CD4-positive, CD25-positive, alpha-beta regulatory T cell (primary cell): ENCODE results near the gene KLRD1. TPM values are rescaled to one million over a fixed set of nuclear protein-coding genes. Genes with fewer than 3 reads are reported as not detected.

ENCODE experiments used
- ATAC-seq, 2 donors: fragments of 150-1000 bp; cut with Tn5 transposase; one replicate each; pipeline ENCODE4 v1.10.0; 2021; ENCODE audit warnings: low read depth in 2 of 2, moderate number of reproducible peaks in 2 of 2, moderate library complexity in 1 of 2
- DNase-seq, 3 donors: peaks; one replicate each; pipeline versions ENCODE4 v3.0.0 to v3.0.0-alpha.2; 2012 to 2022; ENCODE audit warnings: mixed read lengths in 1 of 3
- H3K27ac ChIP-seq: one replicate; pipeline ENCODE4 v1.7.0; 2013; ENCODE audit warnings: mild to moderate bottlenecking, low read length; ENCODE audit not compliant: insufficient read depth, poor library complexity, severe bottlenecking
- H3K27me3 ChIP-seq: one replicate; pipeline ENCODE4 v1.7.0; 2013; ENCODE audit warnings: low read length; ENCODE audit not compliant: control insufficient read depth, insufficient read depth
- H3K36me3 ChIP-seq: one replicate; pipeline ENCODE4 v1.7.0; 2013; ENCODE audit warnings: mild to moderate bottlenecking, low read length, moderate library complexity; ENCODE audit not compliant: control insufficient read depth, insufficient read depth
- H3K4me1 ChIP-seq: 2 replicates; pipeline ENCODE4 v1.7.0; 2013; ENCODE audit warnings: mild to moderate bottlenecking, low read length; ENCODE audit not compliant: insufficient read depth, control insufficient read depth, poor library complexity, severe bottlenecking
- H3K4me3 ChIP-seq: one replicate; pipeline ENCODE4 v1.7.0; 2013; ENCODE audit warnings: low read depth, mild to moderate bottlenecking, low read length, moderate library complexity
- H3K9me3 ChIP-seq, 2 experiments: 1 replicate in 1 of 2; 2 replicates in 1 of 2; pipeline ENCODE4 v1.7.0; 2013; ENCODE audit warnings: low read length in 2 of 2, mild to moderate bottlenecking in 1 of 2, moderate library complexity in 1 of 2; ENCODE audit not compliant: control insufficient read depth in 2 of 2
- H3K27ac Mint-ChIP-seq, 3 donors: one replicate each; pipeline ENCODE4 v1.8.0; 2020 to 2022; ENCODE audit warnings: mild to moderate bottlenecking in 3 of 3, mixed read lengths in 3 of 3, moderate library complexity in 2 of 3
- H3K27me3 Mint-ChIP-seq: one replicate; pipeline ENCODE4 v1.8.0; 2022; ENCODE audit warnings: mild to moderate bottlenecking, mixed read lengths
- H3K36me3 Mint-ChIP-seq: one replicate; pipeline ENCODE4 v1.8.0; 2020; ENCODE audit warnings: mixed read lengths
- H3K4me1 Mint-ChIP-seq, 4 donors: one replicate each; pipeline ENCODE4 v1.8.0; 2020 to 2022; ENCODE audit warnings: mixed read lengths in 4 of 4, mild to moderate bottlenecking in 1 of 4
- H3K4me3 Mint-ChIP-seq, 4 donors: one replicate each; pipeline ENCODE4 v1.8.0; 2020 to 2022; ENCODE audit warnings: mild to moderate bottlenecking in 4 of 4, mixed read lengths in 4 of 4, moderate library complexity in 3 of 4
- H3K9me3 Mint-ChIP-seq, 7 donors: one replicate each; pipeline ENCODE4 v1.8.0; 2020 to 2022; ENCODE audit warnings: mixed read lengths in 7 of 7, mild to moderate bottlenecking in 3 of 7, moderate library complexity in 2 of 7
- polyA plus RNA-seq, 4 donors: library from polyadenylated mRNA; unstranded; fragments of 300-500 nt; fragmentation: Illumina TruSeq; gene quantifications; one replicate each; pipeline ENCODE4 v1.2.3, GENCODE V29; 2021
- total RNA-seq: library from RNA; stranded (reverse); gene quantifications from one replicate; pipeline ENCODE4 v1.2.3, GENCODE V29; 2022

Gene KLRD1
- total and polyA plus RNA-seq, 5 donors from 2014 or later: 0.01 to 1.9 (median 0.20) TPM

DNA sequence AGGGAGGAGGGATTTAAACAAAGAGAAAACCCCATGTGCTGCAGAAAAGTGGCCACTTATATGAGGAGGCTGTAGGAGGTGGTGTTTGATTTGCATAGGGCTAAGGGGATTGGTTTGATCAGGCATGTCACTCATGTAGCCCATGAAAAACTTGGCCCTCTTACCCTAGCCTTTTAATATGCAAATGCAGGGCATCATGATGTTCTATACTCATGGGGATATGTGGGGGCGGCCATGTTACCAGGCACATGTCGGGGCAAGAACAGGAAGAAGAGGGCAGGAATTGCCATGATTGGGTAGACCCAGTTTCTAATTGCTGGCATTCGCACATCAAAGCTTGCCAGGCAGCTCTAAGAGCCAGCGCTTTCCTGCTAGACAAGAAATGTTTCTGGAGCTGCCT is 53.4 kb downstream of the KLRD1 start:
- ATAC-seq (no peak), DNase-seq (no peak)
- Histone ChIP-seq H3K4me1 (peaks cover 10% of the 10 kb centered on the region), H3K27ac (no peak overlapping the region), H3K36me3 (no peaks in the 10 kb centered on the region), H3K27me3 (no peaks in the 10 kb centered on the region), H3K9me3 (no peaks in the 10 kb centered on the region), H3K4me3 (no peak overlapping the region)
- H3K36me3 Mint-ChIP-seq: no peaks in the 10 kb centered on the region
- H3K4me3 Mint-ChIP-seq: peak overlapping the region in 1 of 4 donors; percentile 13
- peak overlapping the region in 1 of 3 donors; percentile 54 for H3K27ac Mint-ChIP-seq
- H3K9me3 Mint-ChIP-seq: no peaks in the 10 kb centered on the region
- peaks cover 16% of the 10 kb centered on the region for H3K27me3 Mint-ChIP-seq
- H3K4me1 Mint-ChIP-seq: no peaks in the 10 kb centered on the region

DNA sequence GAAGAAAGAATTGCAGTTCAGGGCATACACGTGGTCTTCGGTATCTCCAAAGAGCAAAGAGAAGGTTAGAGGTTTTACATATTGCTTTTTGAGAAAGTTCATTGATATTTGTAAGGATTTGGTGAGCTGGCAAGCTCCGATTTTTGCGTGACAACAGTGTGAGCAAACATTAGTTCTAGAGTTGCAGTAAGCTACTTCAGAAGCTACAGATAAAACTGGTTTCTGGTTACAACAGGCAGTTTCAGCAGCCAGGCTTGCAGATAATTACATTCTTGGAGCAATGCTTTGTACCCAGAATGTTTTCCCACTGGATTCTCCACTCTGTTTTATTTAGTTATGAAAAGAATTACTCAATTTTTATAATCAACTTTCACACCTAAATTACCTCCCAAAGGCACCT is 54.0 kb downstream of the KLRD1 start:
- H3K36me3 Mint-ChIP-seq: no peaks in the 10 kb centered on the region
- Histone ChIP-seq H3K4me1 (peaks cover 10% of the 10 kb centered on the region), H3K27ac (no peak overlapping the region), H3K4me3 (no peak overlapping the region), H3K36me3 (no peaks in the 10 kb centered on the region), H3K27me3 (no peaks in the 10 kb centered on the region), H3K9me3 (no peaks in the 10 kb centered on the region)
- H3K27me3 Mint-ChIP-seq: peaks cover 15% of the 10 kb centered on the region
- no peak overlapping the region for H3K27ac Mint-ChIP-seq
- peak overlapping the region in 1 of 4 donors; percentile 13 for H3K4me3 Mint-ChIP-seq
- no peaks in the 10 kb centered on the region for H3K4me1 Mint-ChIP-seq
- ATAC-seq: no peak
- no peaks in the 10 kb centered on the region for H3K9me3 Mint-ChIP-seq
- no peak for DNase-seq

DNA sequence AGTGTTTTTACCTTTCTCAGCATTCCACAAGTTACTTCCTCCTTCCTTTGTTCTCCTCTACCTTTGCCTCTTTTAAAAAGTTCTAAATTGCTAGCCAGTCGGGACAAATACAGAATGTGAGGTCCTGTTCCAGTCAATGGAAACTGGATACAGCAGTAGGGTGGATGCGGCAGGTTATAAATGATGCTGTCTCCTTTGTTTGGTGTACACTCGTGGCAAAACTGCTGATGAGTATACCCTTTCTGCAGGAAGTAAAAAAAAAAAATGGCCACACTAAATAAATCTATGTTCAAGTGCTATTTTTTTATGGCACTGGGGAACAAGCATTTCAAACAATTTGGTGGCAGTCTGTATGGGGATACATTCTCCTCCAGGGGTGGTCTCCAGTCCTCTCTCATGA is 54.7 kb downstream of the KLRD1 start:
- Mint-ChIP-seq H3K4me1 (no peaks in the 10 kb centered on the region), H3K4me3 (peak overlapping the region in 1 of 4 donors; percentile 10), H3K36me3 (no peaks in the 10 kb centered on the region), H3K27ac (peak overlapping the region in 1 of 3 donors; percentile 26), H3K27me3 (peaks cover 15% of the 10 kb centered on the region), H3K9me3 (no peaks in the 10 kb centered on the region)
- DNase-seq: no peak
- ATAC-seq: no peak
- H3K27me3 ChIP-seq: no peaks in the 10 kb centered on the region
- no peaks in the 10 kb centered on the region for H3K9me3 ChIP-seq
- H3K36me3 ChIP-seq: no peaks in the 10 kb centered on the region
- no peak overlapping the region for H3K4me3 ChIP-seq
- H3K27ac ChIP-seq: no peak overlapping the region
- H3K4me1 ChIP-seq: peaks cover 10% of the 10 kb centered on the region

DNA sequence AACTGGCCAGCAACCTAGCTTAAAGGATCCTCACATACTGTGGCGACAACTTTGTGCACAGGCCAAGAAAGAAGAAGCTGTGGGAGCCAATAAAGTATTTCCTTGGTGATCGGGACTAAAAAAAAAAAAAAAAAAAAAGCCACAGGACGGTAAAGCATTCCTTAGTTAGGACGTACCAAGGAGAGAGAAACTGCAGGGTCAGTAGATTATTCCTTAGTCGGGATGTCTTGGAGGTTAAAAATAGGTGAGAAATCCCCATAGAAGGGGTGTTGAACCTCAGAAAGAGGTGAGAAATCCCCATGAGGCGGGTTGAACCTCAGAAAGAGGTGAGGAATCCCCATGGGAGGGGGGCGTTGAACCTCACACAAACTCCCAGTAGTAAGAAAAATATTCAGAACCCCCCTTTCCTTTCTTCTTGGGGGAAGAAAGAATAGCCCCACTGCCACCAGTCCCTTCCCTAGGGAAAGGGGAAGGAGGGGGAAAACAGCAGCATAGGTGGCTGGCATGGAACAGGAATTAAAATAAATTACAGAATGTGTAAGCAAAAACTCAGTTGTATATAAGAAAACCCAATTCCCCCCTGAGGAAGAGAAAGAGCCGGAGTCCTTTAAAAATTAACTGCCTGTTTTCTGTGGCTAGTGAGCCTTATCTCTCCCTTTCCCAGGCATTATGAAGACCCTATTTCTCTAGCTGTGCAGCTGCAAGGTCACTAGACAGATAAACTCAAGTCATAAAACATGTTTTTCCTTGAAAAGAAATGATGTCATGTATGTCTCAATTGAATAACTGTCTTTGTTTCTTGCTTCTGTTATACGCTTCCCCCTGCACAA is 55.4 kb downstream of the KLRD1 start:
- H3K36me3 Mint-ChIP-seq: peaks cover 2% of the 10 kb centered on the region

DNA sequence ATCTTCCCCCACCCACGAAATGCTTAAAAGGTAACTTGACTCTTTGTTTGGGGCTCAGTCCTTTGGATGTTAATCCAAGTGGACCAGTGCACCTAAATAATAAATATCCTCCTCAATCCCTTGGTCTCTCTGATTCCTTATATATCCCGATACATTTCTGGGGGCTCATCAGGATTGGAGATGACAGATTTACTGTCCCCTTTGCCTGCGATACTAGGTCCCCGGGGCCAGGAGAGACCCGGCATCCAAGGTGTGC is 55.9 kb downstream of the KLRD1 start:
- peaks cover 0 to 4% (median 0%) of the 10 kb centered on the region in 7 donors for H3K9me3 Mint-ChIP-seq
- Histone ChIP-seq H3K4me1 (peaks cover 10% of the 10 kb centered on the region), H3K9me3 (no peaks in the 10 kb centered on the region), H3K36me3 (no peaks in the 10 kb centered on the region), H3K27ac (no peak overlapping the region), H3K27me3 (no peaks in the 10 kb centered on the region), H3K4me3 (no peak overlapping the region)
- no peak overlapping the region for H3K27ac Mint-ChIP-seq
- peaks cover 0 to 2% (median 0%) of the 10 kb centered on the region in 4 donors for H3K4me1 Mint-ChIP-seq
- no peak for ATAC-seq
- H3K27me3 Mint-ChIP-seq: peaks cover 11% of the 10 kb centered on the region
- no peak overlapping the region for H3K4me3 Mint-ChIP-seq
- H3K36me3 Mint-ChIP-seq: peaks cover 4% of the 10 kb centered on the region
- no peak for DNase-seq

More for the DNA sequence above, 55.4 kb downstream of the KLRD1 start:
- Mint-ChIP-seq H3K27ac (peak overlapping the region; percentile 26 to 67 (median 56)), H3K27me3 (peaks cover 11% of the 10 kb centered on the region), H3K4me1 (no peaks in the 10 kb centered on the region), H3K4me3 (peak overlapping the region in 3 of 4 donors; percentile 10 to 29 (median 29)), H3K9me3 (peaks cover 0 to 2% (median 0%) of the 10 kb centered on the region in 7 donors)
- no peaks in the 10 kb centered on the region for H3K36me3 ChIP-seq
- H3K4me1 ChIP-seq: peaks cover 10% of the 10 kb centered on the region
- H3K9me3 ChIP-seq: no peaks in the 10 kb centered on the region
- H3K27me3 ChIP-seq: no peaks in the 10 kb centered on the region
- no peak for DNase-seq
- no peak overlapping the region for H3K27ac ChIP-seq
- no peak overlapping the region for H3K4me3 ChIP-seq
- no peak for ATAC-seq

- H3K4me3 ChIP-seq: peak overlapping the region; percentile 99
- no peaks in the 10 kb centered on the region for H3K9me3 ChIP-seq
- Mint-ChIP-seq H3K27ac (no peak overlapping the region), H3K27me3 (peaks cover 9% of the 10 kb centered on the region), H3K9me3 (peaks cover 0 to 4% (median 0%) of the 10 kb centered on the region in 7 donors), H3K4me1 (peaks cover 0 to 2% (median under 1%) of the 10 kb centered on the region in 4 donors), H3K4me3 (no peak overlapping the region), H3K36me3 (peaks cover 4% of the 10 kb centered on the region)
- ATAC-seq: peak; percentile 36 to 52
- DNase-seq: peak in 1 of 3 donors; percentile 45
- peaks cover 10% of the 10 kb centered on the region for H3K4me1 ChIP-seq
- H3K36me3 ChIP-seq: no peaks in the 10 kb centered on the region
- peak overlapping the region; percentile 74 for H3K27ac ChIP-seq
- no peaks in the 10 kb centered on the region for H3K27me3 ChIP-seq
Measured at GRCh38 chr12:10363914-10364814, 56.5 kb downstream of the KLRD1 start.

DNA sequence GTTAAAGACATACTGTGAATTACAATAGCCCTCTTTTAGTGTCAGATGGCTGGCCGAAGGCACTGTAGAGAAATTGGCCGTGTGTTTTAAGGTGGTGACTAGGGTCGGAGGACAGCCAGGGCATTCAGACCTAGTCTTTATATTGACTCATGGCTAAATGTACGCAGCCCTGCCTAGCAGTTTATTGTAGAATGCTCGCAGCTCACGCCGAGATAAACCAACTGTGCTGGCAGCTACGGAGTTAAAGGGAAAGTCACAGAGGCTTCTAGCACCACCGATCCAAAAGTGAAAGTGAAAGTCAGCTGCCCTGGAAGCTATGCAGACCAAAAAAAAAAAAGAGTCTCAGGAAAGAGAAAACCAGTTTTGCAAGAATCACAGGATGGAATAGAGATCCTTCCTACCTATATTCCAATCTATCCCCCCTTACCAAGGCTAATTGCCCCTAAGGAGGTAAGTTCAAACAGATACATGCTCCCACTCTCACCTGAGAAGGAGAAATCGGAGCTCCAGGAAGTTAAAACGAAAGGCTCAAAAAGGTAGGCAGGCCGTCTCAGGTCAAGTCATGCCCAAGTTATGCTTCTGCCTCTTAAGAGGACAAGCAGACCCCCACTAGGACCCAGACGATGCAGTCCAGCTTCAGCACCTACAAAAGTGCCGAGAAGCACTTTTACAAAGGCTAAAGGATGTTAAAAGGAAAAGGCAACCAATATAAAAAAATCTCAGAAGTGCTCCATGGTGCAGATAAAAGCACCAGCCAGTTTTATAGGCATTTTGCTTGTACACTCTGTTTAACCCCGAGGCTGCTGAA is 57.3 kb downstream of the KLRD1 start:
- Histone ChIP-seq H3K9me3 (no peaks in the 10 kb centered on the region), H3K27ac (peak overlapping the region; percentile 74), H3K4me3 (peak overlapping the region; percentile 99), H3K4me1 (peaks cover 10% of the 10 kb centered on the region), H3K36me3 (no peaks in the 10 kb centered on the region), H3K27me3 (no peaks in the 10 kb centered on the region)
- peaks cover 4% of the 10 kb centered on the region for H3K36me3 Mint-ChIP-seq
- H3K27ac Mint-ChIP-seq: no peak overlapping the region
- DNase-seq: peak; percentile 45 to 89 (median 78)
- H3K27me3 Mint-ChIP-seq: peaks cover 8% of the 10 kb centered on the region
- H3K4me1 Mint-ChIP-seq: peaks cover 0 to 2% (median under 1%) of the 10 kb centered on the region in 4 donors
- H3K9me3 Mint-ChIP-seq: peaks cover 0 to 4% (median 0%) of the 10 kb centered on the region in 7 donors
- H3K4me3 Mint-ChIP-seq: no peak overlapping the region
- peak; percentile 82 to 84 for ATAC-seq
